ENCODE measurements around the gene MAU2. TPM values are rescaled to one million over a fixed set of nuclear protein-coding genes. Genes with fewer than 3 reads are reported as not detected.

The MAU2 gene
- total and polyA plus RNA-seq, 10 of the 15 experiments (the other 5 are each of a cell fraction or from before 2014, with no cell fraction given), result 1.8 to 47.2 (median 22.1) TPM

DNA sequence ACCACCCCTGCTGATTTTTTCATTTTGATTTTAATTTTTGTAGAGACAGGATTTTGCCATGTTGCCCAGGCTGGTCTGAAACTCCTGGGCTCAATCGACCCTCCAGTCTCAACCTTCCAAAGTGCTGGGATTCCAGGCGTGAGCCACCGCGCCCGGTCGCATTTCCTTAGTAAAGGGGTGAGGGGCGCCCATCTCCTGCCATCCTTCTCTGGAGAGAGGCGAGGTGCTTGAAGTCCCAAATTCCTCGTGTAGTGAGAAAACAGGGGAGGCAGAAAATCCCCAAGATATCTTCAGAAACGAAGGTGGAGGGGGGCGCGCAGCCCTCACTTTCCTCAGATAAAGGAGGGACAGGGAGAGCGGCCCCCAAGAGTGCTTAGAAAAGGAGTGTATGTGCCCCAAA lies 63.9 kb downstream of the MAU2 start:
- peak overlapping the region; percentile 38 for H2AFZ ChIP-seq (ENCODE audit: control insufficient read depth, low read depth, low read length)
- RAD21 ChIA-PET (ENCODE audit: unreplicated experiment), result interaction anchor here (1.4 to 2.4 kb wide), 5 partner anchors 11 to 105 kb away, joined by 6 to 23 read pairs (median 11); partner anchors contain the start of gene GATAD2A
- no peak for DNase-seq (ENCODE audit: low read depth, low spot score)

More for the DNA sequence above, 63.9 kb downstream of the MAU2 start:
- peak overlapping the region; percentile 69 for H3K4me3 ChIP-seq
- H3K27ac ChIP-seq (ENCODE audit: control insufficient read depth, insufficient read depth), result peak overlapping the region; percentile 64; the same call in 1 of the 2 replicates
- H3K9ac ChIP-seq (ENCODE audit: control insufficient read depth, insufficient read depth, low read length), result peak overlapping the region; percentile 57
- TF ChIP-seq, protein P1, sequence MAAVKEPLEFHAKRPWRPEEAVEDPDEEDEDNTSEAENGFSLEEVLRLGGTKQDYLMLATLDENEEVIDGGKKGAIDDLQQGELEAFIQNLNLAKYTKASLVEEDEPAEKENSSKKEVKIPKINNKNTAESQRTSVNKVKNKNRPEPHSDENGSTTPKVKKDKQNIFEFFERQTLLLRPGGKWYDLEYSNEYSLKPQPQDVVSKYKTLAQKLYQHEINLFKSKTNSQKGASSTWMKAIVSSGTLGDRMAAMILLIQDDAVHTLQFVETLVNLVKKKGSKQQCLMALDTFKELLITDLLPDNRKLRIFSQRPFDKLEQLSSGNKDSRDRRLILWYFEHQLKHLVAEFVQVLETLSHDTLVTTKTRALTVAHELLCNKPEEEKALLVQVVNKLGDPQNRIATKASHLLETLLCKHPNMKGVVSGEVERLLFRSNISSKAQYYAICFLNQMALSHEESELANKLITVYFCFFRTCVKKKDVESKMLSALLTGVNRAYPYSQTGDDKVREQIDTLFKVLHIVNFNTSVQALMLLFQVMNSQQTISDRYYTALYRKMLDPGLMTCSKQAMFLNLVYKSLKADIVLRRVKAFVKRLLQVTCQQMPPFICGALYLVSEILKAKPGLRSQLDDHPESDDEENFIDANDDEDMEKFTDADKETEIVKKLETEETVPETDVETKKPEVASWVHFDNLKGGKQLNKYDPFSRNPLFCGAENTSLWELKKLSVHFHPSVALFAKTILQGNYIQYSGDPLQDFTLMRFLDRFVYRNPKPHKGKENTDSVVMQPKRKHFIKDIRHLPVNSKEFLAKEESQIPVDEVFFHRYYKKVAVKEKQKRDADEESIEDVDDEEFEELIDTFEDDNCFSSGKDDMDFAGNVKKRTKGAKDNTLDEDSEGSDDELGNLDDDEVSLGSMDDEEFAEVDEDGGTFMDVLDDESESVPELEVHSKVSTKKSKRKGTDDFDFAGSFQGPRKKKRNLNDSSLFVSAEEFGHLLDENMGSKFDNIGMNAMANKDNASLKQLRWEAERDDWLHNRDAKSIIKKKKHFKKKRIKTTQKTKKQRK (IDR thresholded peaks at IDR 0.05; ENCODE audit: low read depth, low read length), result no peak
- TF ChIP-seq, protein P2, sequence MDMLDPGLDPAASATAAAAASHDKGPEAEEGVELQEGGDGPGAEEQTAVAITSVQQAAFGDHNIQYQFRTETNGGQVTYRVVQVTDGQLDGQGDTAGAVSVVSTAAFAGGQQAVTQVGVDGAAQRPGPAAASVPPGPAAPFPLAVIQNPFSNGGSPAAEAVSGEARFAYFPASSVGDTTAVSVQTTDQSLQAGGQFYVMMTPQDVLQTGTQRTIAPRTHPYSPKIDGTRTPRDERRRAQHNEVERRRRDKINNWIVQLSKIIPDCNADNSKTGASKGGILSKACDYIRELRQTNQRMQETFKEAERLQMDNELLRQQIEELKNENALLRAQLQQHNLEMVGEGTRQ (IDR thresholded peaks at IDR 0.05; ENCODE audit: borderline replicate concordance, low read depth, low read length), result no peak
- no peak for TF ChIP-seq HDAC2 (IDR thresholded peaks at IDR 0.05)
- TF ChIP-seq HCFC1 (IDR thresholded peaks at IDR 0.05; ENCODE audit: low read length), result no peak
- TF ChIP-seq, protein P3, sequence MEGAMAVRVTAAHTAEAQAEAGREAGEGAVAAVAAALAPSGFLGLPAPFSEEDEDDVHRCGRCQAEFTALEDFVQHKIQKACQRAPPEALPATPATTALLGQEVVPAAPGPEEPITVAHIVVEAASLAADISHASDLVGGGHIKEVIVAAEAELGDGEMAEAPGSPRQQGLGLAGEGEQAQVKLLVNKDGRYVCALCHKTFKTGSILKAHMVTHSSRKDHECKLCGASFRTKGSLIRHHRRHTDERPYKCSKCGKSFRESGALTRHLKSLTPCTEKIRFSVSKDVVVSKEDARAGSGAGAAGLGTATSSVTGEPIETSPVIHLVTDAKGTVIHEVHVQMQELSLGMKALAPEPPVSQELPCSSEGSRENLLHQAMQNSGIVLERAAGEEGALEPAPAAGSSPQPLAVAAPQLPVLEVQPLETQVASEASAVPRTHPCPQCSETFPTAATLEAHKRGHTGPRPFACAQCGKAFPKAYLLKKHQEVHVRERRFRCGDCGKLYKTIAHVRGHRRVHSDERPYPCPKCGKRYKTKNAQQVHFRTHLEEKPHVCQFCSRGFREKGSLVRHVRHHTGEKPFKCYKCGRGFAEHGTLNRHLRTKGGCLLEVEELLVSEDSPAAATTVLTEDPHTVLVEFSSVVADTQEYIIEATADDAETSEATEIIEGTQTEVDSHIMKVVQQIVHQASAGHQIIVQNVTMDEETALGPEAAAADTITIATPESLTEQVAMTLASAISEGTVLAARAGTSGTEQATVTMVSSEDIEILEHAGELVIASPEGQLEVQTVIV (IDR thresholded peaks at IDR 0.05; ENCODE audit: borderline replicate concordance, partially characterized antibody), result no peak
- TF ChIP-seq IKZF1 (conservative IDR thresholded peaks at IDR 0.05), result no peak
- TF ChIP-seq EED (IDR thresholded peaks at IDR 0.05; ENCODE audit: low read depth), result no peak
- no peak for TF ChIP-seq SMARCA5 (IDR thresholded peaks at IDR 0.05)
- TF ChIP-seq ZZZ3 (IDR thresholded peaks at IDR 0.05; ENCODE audit: control insufficient read depth, insufficient read length, low read depth), result no peak
- no peak for TF ChIP-seq RCOR1 (conservative IDR thresholded peaks at IDR 0.05; ENCODE audit: low read depth, low read length)
- no peaks in the 10 kb centered on the region for H3K9me3 ChIP-seq (replicated peaks; ENCODE audit: control insufficient read depth, insufficient read depth, low read length)
- CTCF ChIA-PET, result interaction anchor here (0.7 to 1.9 kb wide), 4 partner anchors 17 to 105 kb away, joined by 3 to 20 read pairs (median 4); partner anchors contain the start of gene GATAD2A
- SMC1A ChIA-PET (ENCODE audit: uncharacterized antibody, unreplicated experiment), result interaction anchor here (1.0 to 1.4 kb wide), 4 partner anchors 9 to 106 kb away, joined by 3 to 10 read pairs (median 5); no protein-coding TSS in a partner anchor
- WGBS (ENCODE audit: insufficient coverage, insufficient replicate concordance, low lambda C conversion rate, missing lambda C conversion rate), result 86% methylated on average over 13 of the region's 13 CpGs
- POLR2A ChIA-PET, result interaction anchor here (0.7 to 1.9 kb wide), 3 partner anchors 11 to 21 kb away, joined by 3 to 16 read pairs (median 4); partner anchors contain the start of gene GATAD2A
- H3K4me1 ChIP-seq (ENCODE audit: control insufficient read depth, insufficient read depth, low read length), result peaks cover 19% of the 10 kb centered on the region
- ATAC-seq, result no peak
- no peaks in the 10 kb centered on the region for H4K20me1 ChIP-seq (ENCODE audit: control insufficient read depth, insufficient read depth)
- H3K27me3 ChIP-seq (replicated peaks in 1 of 2; ENCODE audit: control insufficient read depth in 2 of 2, insufficient read depth in 2 of 2, low read length in 1 of 2), result no peaks in the 10 kb centered on the region
- no peak for FAIRE-seq
- BruUV-seq (replicated peaks), result no TSS peak
- peak overlapping the region; percentile 65 for H3K4me2 ChIP-seq (ENCODE audit: control insufficient read depth, insufficient read depth)
- H3K79me2 ChIP-seq (ENCODE audit: control insufficient read depth, insufficient read depth, low read length), result peaks cover 30% of the 10 kb centered on the region
- no peaks in the 10 kb centered on the region for H3K36me3 ChIP-seq (ENCODE audit: control insufficient read depth in 2 of 2, insufficient read depth in 2 of 2, low read length in 1 of 2)
- intact Hi-C loops (cut with micrococcal nuclease; ENCODE audit: unreplicated experiment), result loop anchor here (2.0 kb wide), 1 partner anchor 22 kb away; no protein-coding TSS in a partner anchor
- in situ Hi-C loops (cut with MboI), result no loop called here
